Activated T-cell treated with anti-CD3 and anti-CD28 coated beads, Interleukin-2, amount 50 U/mL, for 1 hour (primary cell): ENCODE results near the gene TMEM121B.
A peak's percentile ranks its signal among the peaks of the same experiment; 100 is the strongest.

ENCODE experiments used
- DNase-seq: peaks from one replicate; pipeline ENCODE4 v3.0.0-alpha.2; 2020

Gene TMEM121B

DNA sequence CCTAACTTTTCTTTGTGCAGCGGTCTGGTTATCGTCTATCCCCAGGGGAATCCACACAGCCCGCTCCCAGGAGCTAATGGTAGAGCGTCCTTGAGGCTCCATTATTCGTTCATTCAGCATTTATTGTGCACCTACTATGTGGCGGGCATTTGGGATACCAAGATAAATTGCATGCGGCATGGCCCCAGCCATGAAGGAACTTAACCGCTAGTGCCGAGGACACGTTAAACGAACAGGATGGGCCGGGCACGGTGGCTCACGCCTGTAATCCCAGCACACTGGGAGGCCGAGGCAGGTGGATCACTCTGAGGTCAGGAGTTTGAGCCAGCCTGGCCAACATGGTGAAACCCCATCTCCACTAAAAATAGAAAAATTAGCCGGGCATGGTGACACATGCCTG, 11.2 kb downstream of the TMEM121B start:
- DNase-seq: no peak

DNA sequence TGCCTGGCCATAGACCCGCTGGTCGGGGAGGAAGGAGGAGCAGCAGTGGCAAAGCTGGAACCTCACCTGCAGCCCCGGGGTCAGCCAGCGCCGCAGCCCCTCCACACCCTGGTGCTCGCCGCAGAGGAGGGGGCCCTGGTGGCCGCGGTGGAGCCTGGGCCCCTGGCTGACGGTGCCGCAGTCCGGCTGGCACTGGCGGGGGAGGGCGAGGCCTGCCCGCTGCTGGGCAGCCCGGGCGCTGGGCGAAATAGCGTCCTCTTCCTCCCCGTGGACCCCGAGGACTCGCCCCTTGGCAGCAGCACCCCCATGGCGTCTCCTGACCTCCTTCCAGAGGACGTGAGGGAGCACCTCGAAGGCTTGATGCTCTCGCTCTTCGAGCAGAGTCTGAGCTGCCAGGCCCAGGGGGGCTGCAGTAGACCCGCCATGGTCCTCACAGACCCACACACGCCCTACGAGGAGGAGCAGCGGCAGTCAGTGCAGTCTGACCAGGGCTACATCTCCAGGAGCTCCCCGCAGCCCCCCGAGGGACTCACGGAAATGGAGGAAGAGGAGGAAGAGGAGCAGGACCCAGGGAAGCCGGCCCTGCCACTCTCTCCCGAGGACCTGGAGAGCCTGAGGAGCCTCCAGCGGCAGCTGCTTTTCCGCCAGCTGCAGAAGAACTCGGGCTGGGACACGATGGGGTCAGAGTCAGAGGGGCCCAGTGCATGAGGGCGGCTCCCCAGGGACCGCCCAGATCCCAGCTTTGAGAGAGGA, 11.9 kb downstream of the TMEM121B start:
- no peak for DNase-seq

DNA sequence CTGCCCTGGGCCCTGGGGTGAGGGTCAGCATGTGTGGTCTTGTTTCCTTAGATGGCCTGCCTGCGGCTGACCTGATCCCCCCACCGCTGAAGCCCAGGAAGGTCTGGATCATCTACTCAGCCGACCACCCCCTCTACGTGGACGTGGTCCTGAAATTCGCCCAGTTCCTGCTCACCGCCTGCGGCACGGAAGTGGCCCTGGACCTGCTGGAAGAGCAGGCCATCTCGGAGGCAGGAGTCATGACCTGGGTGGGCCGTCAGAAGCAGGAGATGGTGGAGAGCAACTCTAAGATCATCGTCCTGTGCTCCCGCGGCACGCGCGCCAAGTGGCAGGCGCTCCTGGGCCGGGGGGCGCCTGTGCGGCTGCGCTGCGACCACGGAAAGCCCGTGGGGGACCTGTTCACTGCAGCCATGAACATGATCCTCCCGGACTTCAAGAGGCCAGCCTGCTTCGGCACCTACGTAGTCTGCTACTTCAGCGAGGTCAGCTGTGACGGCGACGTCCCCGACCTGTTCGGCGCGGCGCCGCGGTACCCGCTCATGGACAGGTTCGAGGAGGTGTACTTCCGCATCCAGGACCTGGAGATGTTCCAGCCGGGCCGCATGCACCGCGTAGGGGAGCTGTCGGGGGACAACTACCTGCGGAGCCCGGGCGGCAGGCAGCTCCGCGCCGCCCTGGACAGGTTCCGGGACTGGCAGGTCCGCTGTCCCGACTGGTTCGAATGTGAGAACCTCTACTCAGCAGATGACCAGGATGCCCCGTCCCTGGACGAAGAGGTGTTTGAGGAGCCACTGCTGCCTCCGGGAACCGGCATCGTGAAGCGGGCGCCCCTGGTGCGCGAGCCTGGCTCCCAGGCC, 12.7 kb downstream of the TMEM121B start:
- DNase-seq: no peak

DNA sequence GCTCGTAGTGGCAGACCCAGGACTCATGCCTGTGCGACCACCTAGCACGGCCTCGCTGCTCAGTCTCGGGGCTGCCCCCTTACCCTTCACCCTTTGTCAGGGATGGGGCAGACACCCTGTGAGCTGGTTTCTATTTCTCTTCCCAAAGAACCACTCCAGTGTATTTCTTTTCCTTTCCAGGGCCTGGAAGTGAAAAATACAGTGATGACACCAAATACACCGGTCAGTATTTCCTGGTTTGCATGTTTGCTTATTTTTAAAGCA, 13.7 kb downstream of the TMEM121B start:
- no peak for DNase-seq

DNA sequence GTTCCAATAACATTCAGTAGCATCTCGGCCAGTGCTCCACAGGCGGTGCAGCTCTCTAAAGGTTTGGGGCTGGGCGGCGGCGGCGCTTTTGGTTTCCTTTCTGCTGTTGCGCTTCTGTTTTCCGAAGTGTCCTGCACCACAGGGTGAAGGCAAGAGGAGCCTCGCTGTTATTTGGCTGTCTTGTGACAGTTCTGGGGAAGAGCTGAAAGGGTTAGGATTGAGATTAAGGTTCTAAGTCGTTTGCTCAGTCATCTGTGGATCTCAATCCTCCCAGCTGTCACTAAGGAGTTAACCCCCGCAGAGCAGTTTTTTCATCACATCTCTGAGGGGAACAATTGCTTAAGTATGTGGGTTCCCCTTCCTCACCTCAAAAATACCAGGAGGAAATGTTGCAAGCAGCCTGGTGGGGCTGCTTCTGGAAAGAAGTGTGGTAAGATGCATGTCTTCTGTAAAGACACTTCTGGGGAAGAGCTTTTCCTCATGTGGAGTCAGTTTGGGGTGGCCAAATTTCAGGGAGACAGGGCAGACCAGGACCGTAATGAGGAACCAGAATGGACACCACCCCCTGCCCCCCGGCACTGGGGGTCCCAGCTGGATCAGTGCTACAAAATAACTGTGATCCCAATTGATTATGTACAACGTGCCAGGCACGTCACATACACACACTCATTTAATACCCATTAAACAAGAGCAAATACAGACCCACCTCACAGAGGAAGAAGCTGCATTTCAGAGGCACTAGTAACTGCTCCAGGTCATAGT, 14.2 kb downstream of the TMEM121B start:
- DNase-seq: peak; percentile 39

DNA sequence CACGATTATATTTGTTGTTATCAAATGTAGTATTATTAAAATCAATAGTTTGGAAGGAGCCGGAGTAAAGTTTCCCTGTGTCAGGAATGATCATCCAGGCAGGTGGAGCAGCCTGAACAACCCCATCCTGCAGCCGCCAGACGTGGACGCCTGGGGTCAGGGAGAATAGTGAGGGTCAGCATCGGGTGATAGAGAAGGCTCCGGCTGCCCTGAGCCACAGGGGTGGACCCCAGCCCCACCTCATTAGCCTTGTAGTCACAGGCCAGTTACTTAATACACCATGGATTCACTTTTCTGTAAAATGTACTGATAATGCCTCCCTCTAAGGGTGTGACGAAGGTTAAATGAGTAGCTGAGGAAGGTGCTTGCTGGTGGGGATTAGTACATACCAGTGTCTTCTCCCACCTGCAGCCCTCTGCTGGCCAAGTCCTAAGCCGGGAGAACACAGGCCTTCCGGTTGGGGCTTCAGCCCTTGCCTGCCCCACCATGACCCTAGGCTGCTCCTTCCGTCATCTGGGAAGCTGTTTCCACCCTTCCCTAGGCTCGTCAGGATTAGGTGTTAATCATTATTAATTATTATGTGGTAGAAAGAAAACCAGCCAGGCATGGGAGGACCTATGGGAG, 14.9 kb downstream of the TMEM121B start:
- DNase-seq: no peak

DNA sequence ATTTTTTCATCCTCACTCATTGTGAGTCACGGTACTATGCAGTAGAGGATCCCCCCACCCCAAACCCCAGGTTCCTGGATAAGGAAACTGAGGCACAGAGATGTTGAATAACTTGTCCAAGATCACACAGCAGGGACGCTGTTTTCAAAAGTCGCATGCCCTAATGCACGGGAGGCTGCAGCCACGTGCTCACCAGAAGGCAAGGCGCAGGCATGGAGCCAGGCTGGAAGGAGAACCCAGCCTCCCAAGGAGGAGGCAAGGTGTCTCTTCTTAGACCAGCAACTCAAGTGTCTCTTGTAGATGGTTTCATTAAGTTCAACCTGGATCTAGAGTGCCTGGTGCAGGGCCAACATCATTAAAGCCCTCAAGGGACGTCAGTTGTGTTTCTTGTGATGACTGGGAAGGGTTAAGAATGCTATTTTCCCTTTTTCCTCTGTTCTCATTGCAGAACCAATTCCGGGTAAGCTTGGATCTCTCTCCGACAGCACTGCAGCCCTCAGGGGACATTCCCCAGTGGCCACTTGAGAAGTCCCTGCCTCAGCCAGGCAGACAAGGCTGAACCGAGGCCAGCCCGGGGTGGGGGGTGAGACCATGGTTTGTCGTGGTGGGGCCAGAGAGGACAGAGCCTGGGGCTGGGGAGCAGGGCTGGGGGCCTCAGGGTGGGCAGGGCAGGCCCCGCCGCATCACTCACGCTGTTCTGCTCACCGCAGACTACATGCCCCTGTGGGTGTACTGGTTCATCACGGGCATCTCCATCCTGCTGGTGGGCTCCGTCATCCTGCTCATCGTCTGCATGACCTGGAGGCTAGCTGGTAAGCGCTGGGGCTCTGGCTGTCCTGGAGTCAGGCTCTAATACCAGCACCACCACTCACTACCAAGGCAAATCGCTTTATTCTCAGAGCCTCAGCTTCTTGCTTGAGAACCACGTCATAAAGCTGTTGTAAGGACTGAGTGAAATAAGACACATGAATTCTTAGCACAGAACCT, 15.7 kb downstream of the TMEM121B start:
- no peak for DNase-seq

DNA sequence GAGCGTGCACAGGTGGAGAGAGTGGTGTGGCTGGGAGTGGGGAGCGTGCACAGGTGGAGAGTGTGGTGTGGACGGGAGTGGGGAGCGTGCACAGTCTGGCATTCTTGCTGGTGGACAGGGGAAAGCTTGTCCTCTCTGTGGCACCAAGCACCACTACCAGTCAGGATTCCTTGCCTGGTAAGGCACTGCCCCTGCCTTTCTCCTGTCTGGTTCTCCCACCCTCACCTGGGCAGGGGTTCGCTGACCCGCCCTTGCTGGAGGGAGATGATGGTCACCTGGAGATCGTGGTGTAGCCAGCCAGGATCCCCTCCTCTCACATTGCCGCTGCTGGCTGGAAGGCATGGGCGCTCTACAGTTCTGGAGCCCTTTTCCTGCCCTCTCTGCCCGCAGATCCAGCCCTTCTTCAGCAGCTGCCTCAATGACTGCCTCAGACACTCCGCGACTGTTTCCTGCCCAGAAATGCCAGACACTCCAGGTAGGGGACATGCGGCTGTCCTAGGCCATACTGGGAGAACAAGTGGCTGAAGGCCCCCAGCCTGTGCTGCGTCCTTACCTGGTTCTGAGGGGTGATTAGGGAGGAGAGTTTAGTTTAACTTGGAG, 16.7 kb downstream of the TMEM121B start:
- no peak for DNase-seq

DNA sequence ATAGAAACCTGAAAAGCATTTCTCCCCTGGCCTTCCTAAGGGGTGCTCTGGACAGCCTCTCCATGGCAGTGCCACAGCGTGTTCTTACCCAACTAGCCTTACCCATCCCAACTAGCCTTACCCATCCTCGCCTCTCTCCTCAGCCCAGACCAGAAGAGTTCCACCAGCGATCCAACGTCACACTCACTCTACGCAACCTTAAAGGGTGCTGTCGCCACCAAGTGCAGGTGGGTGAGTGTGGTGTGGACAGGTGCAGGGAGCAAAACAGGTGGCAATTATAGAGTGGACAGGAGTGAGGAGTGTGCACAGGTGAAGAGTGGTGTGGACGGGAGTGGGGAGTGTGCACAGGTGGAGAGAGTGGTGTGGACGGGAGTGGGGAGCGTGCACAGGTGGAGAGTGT, 17.8 kb downstream of the TMEM121B start:
- DNase-seq: no peak

DNA sequence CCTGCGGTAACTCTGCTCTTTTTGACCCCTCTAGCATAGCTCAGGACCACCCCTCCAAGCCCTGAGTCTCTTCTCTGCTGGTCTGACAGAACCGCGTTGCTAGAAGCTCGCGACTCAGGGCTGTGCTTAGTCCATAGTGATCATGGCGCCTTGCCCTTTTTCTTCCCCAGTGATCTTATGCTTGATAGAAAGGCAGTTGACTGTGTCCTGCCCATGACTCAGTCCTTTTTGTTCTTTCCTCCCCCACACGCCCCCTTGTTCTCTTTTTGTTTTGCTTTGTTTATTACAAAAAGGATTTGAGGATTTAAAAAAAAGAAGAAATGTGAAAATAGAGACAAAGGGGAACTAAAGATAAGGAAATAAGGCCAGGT, 18.9 kb downstream of the TMEM121B start:
- no peak for DNase-seq

DNA sequence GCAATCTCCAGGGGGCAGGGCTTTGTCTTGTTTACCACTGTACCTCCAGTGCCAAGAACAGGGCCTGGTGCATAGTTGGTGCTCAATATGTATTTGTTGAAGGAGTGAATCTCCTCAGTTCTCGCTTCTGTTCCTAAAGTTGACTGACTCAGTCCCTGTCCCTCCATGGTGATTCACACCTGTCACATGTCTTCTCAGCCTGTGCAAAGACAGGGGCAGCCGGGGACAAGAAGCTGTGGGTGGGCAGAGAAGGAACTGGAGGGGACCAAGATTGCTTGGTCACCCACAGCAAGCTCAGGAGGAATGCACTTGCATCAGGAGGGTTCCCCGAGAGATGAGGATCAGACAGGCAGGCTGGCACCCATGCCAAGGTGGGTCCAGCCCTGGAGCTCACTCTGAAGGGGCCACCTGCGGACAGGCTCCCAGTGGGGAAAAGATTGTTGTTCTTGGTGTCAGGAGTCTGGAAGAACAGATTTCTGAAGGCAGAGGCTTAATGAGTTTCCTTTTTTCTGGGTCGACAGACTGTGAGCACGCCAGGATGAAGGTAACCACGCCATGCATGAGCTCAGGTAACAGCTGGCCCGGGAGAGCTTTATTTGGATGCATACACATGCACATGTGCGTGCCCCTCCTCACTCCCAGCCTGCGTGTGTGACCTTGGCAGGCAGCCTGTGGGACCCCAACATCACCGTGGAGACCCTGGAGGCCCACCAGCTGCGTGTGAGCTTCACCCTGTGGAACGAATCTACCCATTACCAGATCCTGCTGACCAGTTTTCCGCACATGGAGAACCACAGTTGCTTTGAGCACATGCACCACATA, 19.5 kb downstream of the TMEM121B start:
- DNase-seq: no peak

DNA sequence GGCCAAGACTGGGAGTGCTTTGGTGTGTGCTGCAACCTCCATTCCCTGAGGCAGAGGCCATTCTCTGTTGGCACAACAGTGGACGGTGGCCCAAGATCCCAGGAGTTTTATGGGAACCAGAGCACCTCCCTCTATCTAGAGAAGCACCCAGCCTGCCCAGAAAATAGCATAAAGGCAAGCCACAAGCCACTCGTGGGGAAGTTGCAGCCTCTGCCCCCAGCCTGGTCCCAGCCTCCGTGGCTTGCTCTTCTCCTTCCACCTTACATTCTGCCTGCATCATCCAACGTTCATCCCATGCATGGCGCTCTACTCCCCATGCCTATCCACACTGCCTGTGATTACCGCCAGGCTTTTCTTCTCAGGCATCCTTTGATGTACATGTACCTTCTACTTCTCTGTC, 20.5 kb downstream of the TMEM121B start:
- DNase-seq: no peak

DNA sequence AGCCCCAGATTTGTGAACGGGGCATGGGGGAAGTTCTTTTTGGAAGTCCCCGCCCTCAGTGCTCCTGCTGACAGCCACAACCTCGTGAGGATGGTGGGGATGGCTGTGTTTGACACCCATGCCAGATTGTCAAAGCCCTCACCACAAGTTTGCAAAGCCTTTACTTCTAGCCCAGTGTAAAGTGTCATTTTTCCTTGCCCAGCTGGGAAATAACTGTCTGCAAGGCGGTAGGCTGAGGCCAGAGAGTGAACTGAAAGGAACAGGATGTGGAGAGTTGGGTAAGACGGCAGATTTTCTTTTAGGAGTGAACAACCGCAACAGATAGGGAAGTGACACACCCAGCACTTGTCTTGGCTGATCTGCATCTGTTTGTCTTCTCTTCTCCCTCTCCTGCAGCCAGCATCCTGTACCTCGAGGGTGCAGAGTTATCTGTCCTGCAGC, 22.8 kb downstream of the TMEM121B start:
- no peak for DNase-seq

DNA sequence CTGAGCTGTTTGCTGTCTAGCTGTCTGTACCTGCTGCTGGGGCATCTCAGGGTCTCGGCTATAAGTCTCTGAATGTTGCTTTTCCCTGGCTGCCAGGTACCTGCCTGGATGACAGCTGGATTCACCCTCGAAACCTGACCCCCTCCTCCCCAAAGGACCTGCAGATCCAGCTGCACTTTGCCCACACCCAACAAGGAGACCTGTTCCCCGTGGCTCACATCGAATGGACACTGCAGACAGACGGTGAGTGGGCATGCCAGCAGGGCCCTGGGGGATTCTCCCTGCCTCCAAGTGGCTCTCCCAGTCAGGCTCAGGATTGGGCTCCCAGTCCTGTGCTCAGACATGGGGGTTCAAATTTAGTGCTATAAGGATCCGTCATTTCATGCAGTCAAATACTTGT, 23.5 kb downstream of the TMEM121B start:
- no peak for DNase-seq

DNA sequence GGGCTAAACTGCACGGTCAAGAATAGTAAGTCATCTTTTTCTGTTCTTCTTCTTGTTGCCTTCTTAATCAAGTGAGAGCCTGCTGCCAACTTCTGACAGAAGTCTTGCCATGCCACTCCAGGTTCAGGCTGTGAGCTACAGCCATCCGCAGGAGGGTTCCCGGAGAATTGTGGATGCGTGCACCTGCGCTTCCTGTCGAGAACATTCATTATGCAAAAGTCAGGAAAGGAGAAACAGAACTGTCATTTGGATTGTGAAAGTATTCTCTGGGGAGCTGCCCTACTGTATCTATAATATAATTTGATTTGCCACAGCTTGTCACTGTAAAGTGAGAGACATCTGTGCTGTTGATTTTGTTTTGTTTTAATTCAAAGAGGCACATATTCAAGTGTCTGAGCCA, 24.1 kb downstream of the TMEM121B start:
- DNase-seq: no peak

DNA sequence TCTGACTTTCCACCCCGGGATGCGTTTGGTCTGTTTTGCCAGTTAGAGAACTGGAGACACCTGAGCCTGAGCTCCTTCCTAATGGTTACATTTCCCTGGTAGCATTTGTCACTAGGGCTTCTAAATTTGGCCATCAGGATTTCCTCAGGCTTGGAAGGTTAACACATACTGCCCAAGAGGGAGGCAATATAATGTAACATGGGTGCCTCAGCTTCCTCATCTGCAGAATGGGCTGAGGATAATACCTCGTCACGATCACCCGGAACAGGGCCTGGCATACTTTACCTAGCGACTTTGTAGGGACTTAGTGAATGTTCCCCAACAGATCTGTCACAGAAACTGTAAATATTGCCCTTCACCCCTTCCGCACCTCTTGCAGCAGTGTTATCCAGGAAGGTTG, 25.1 kb downstream of the TMEM121B start:
- no peak for DNase-seq

DNA sequence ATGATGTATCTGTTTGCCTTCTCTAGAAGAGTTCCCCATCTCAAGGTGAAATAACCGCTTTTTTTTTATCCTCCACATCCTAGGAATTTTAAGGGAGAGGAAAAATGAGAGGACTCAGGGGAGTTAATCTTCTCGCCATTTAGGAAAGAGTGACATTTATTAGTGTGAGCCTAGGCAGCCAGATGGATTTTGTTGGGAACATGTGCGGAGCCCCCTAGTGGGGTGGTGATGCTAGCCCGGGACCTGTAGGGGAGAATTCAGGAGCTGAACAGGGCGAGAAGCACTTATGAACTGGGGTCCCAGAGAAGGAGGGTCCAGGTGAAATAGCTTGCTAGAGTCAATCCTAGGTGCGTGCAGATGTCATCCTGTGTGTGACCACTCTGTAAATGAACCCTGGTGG, 25.6 kb downstream of the TMEM121B start:
- no peak for DNase-seq

DNA sequence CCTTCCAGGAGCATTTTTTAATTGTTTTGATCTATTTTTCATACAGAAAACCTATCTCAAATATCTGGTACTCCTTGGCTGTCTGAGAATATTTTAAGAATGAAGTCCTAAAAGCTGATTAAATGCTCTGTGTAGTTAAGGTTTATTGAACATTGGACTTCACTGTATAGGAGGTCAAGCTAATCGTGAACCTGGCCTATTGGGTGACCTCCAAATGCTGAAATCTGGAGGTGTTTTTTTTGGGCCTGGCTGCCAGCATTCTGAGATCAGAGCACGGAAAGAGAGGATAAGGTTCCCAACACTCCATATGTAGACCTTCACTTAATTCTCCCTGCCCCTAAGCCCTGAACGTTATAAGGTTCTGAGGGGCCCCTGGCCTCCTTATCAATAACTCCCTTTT, 28.1 kb downstream of the TMEM121B start:
- no peak for DNase-seq

DNA sequence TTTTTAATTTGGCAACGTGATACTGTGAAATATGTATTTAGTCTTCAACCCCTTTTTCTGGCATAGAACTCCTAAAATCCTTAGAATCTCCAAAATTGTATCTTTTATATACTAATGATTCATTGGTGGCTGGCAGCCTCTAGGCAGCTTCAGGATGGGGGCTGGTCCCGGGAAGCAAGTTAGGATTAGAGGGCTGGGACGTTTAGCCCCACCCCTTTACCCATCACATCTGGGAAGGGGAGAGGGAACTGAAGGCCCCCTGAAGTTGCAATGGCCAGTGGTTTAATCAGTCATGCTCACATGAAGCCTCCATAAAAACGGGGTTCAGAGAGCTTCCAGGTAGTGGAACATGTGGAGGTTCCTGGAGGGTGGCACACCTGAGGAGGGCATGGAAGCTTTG, 29.3 kb downstream of the TMEM121B start:
- DNase-seq: no peak

DNA sequence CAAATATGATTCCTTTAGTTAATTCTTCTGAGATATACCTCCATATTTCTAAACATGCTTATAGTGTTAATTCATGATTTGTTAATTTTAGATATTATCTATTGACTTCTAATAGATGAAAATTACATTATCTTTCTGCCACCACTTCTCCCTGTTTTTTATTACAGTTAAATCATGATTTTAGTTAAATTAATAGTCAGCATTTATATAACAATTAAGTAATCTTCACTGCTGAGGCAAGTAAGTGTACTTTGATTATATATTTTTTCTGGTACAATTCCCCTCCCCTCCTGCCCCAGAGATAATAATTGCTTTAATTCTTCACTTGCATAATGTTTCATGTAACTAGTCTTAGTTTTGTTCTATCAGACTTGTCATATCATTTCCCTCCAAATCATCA, 30.6 kb downstream of the TMEM121B start:
- DNase-seq: no peak
